Germinal center (tissue), 1 donor: Measurements from ENCODE around the gene NUP62.
"Not testable (repeated sequence)": the region's sequence is repeated elsewhere in the genome, so short reads cannot be mapped to it uniquely, and the experiment has no call there.

ENCODE experiments used
- DNase-seq: peaks from one replicate; pipeline ENCODE4 v3.0.0; 2012; ENCODE audit warnings: mixed read lengths, low spot score

NUP62 gene, protein sequence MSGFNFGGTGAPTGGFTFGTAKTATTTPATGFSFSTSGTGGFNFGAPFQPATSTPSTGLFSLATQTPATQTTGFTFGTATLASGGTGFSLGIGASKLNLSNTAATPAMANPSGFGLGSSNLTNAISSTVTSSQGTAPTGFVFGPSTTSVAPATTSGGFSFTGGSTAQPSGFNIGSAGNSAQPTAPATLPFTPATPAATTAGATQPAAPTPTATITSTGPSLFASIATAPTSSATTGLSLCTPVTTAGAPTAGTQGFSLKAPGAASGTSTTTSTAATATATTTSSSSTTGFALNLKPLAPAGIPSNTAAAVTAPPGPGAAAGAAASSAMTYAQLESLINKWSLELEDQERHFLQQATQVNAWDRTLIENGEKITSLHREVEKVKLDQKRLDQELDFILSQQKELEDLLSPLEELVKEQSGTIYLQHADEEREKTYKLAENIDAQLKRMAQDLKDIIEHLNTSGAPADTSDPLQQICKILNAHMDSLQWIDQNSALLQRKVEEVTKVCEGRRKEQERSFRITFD

DNA sequence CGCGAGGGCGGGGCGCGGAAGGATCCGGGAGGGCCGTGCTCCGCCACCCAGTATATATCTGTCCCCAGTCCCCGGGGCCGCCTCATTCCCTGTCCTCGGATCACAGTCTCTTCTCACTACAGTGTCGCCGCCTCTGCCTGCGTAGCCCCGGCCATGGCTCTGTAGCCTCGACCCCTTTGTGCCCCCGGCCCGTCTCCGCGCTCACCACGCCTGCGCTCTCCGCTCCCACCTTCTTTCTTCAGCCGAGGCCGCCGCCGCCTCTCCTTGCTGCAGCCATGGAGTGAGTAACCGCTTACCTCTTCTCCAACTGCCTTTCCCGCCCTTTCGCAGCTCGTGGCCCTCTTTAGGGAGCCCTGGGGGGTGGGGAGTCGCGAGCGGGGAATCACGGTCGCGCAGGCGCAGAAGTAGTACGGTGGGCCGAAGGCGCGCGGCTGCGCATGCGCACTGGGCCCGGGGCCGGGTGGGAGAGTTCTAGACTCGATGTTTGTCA is at the start of gene NUP62, which contains the start of gene ATF5:
Gene NUP62 (minus strand): TSS at position 384 of the 490 bp plus-strand sequence. CDS start 19,697 bp downstream, outside the sequence.
Gene ATF5 (plus strand): TSS at position 85 of the 490 bp plus-strand sequence. CDS start 1,646 bp downstream, outside the sequence.
- peak; percentile 98 for DNase-seq

DNA sequence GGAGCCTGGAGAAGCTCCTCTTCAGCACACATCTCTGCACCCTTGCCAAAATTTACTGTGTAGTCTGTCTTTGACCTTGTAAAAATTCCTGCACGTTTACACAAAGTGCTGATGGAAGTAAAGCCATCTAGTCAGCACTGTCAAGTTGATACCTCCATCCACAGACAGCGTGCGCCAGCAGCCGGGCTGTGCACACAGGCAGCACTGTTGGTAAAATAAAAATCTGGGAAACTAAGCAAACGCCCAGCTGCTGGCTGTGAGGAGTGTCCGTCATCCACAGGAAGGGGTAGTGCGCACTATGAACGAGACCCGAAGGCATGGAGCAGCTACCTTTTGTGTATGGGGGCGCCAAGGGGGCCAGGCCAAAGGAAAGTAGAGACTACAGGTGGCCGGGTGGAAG is 49.0 kb upstream of the NUP62 start:
- no peak for DNase-seq

DNA sequence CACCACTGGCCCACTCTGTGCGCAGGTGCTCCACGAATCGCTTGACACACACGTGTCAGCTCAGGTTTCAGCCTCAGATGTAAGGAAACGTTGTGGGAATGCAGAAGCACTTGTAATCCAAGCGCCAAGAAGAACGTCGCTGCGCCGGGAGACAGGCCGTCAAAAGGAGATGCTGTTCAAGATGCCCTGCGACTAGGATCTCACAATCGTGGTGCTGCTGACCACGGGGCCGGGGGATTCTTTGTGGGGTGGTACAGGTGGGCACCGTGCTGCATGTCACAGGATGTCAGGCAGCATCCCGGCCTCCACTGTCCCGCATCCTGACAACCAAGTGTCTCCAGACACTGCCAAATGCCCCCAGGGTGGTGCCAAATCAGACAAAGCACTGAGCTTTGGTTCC is 48.6 kb upstream of the NUP62 start:
- no peak for DNase-seq

DNA sequence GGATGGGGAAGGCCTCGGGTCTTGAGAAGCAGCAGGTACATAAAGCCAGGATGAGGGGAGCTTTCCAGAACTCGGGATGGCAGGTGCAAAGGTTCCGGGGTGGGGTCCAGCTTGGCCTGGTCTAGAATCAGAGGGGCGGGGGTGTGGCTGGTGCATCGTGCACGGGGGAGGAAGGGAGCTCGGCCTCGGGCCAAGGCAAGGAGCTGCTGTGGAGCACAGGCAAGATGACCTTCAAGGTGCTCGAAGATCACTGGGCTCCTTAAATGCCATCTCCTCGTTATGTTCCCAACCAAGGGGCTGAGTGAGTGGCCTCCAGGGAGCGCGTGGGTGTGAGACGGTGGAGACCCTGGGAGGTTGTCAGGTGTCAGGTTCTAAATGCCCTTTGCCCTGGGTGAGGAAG is 47.8 kb upstream of the NUP62 start:
- no peak for DNase-seq

DNA sequence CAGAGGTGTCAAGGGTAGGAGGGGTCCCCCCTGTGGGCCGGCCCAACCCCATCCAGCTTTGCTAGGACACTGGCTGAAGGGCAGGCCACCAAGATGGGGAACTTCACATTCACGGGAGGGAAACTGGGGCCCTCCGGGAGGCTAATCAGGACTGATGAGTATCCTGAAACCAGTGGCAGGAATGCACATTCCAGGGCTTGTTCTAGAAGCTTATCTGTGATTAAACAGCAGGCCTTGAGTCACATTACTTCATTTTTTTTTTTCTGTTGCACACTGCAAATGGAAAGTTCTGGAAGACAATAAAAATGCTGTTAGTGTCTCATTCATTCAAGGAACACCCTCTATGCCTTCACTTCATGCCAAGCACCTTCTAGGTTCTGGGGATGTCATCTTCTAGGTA is 47.2 kb upstream of the NUP62 start:
- no peak for DNase-seq

DNA sequence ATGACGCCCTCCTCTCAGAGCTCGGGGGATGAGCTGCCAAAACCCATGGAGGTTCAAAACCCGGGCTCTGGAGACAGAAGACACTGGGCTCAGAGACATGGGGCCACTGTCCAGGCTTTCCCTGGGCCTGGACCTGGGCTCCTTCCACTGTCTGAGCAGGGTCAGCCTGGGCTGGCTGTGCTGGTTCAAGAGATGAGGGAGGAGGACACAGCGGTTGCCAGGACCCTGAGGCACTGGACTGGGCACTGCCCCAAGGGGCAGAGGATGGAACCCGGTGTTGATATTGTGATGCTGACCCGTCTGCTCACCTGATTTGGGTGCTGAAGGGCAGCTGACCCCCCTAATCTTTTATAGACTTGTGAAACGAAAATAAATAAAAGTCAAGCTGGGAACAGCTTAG is 45.7 kb upstream of the NUP62 start:
- DNase-seq, result no peak

DNA sequence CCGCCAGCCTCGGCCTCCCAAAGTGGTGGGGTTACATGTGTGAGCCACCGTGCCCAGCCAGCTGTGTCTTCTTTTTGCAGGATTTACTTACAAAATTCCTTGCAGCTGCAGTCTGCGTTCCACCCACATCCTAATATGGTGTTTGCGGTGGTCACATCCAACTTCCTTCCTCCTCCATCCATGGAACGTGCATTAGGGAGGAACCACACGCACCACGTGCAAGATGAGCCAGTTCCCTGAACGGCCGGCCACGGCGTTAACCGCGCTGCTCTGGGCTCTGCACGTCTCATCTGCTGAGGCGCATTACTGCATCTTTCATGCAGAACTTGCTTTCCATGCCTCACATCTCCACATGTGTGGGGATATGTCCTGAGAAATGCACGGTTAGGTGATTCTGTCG is 44.7 kb upstream of the NUP62 start:
- no peak for DNase-seq

DNA sequence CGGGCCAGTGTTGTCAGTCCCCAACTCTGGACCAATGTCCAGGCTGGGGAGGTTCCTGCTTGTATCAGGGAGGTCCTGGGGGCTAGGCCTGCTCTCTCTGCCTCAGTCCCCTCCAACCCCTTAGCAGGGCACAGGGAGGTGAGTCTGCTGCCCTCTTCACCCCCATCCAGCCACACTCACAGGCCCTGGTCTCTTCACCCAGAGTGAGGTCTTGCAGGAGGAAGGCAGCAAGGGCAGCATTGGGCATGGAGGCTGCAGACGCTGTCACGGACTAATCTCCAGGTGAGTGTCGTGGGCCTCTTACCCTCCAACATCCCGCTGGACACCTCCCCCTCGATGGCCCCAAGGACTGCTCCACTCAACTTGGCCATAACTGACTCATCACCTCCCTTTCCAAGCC is 43.5 kb upstream of the NUP62 start:
- no peak for DNase-seq

DNA sequence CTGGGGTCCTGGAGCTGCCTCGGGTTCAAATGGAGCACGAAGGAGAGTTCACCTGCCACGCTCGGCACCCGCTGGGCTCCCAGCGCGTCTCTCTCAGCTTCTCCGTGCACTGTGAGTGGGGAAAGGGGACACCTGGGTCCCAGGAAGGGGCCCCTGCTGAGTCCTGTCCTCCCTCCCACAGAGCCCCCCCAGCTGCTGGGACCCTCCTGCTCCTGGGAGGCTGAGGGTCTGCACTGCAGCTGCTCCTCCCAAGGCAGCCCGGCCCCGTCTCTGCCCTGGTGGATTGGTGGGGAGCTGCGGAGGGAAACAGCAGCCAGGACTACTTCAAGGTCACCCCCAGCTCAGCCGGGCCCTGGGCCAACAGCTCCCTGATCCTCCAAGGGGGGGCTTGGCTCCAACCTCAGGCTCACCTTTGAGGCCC is 42.7 kb upstream of the NUP62 start:
- DNase-seq, result no peak

DNA sequence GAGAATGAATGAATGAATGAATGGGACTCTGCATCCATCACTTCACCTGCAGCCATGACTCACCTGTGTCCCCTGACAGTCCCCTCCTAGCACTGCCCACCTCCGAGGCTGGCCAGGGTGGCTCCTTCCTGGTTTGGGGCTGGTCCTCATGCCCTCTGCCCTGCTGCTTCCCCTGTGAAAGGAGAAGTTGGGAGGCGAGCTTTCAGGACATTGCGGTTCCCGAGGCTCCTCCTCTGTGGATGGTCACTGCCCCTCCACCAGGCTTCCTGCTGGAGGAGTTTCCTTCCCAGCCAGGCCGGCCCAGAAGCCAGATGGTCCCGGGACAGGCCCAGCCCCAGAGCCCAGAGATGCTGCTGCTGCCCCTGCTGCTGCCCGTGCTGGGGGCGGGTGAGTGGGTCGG is 40.1 kb upstream of the NUP62 start:
- DNase-seq, result not testable (repeated sequence)

DNA sequence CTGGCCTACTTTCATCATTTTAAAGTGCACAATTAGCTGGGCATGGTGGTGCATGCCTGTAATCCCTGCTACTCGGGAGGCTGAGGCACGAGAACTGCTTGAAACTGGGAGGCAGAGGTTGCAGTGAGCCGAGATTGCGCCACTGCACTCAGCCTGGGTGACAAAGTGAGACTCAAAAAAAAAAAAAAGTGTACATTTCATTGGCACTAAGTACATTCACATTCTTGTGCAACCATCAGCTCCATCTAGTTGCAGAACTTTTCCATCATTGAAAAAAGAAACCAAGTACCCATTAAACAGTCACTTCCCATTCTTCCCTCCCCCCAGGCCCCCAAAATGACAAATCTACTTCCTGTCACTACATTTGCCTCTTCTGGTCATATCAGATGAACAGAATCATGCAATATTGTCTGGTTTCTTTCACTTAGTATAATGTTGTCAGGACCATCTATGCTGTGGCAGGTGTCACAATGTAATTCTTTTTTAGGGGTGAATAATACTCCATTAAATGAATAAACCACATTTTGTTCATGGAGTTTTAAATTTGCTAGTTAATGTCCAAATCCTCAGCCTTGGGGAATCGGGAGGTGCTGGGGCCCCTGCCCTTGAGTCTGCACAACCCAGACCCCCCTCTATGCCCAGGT is 39.1 kb upstream of the NUP62 start:
- no peak for DNase-seq

DNA sequence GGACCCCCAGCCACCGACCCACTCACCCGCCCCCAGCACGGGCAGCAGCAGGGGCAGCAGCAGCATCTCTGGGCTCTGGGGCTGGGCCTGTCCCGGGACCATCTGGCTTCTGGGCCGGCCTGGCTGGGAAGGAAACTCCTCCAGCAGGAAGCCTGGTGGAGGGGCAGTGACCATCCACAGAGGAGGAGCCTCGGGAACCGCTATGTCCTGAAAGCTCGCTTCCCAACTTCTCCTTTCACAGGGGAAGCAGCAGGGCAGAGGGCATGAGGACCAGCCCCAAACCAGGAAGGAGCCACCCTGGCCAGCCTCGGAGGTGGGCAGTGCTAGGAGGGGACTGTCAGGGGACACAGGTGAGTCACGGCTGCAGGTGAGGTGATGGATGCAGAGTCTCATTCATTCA is 31.7 kb upstream of the NUP62 start, which contains the start of gene SIGLEC11:
Gene SIGLEC11 (minus strand): TSS at position 193 of the 400 bp plus-strand sequence. CDS start 91 bp downstream, at position 102.
- DNase-seq, result not testable (repeated sequence)

DNA sequence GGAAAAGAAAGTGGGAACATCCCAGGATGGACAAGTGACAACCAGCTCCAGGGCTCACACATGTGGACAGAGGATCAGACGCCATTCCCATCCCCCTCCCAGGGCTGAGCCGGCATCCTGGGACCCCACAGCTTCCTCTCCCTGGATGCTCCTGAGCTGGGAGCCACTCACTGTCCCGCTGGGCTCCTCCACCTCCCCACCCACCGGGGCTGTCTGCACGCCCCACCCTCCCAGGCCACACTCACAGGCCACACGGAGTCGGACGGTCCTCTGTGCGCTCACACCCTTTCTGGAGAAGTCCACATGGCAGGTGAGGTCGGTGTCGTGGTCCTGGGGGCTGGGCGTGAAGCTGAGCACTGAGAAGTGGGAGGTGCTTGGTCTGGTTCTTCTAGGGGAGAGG is 30.6 kb upstream of the NUP62 start:
- not testable (repeated sequence) for DNase-seq

DNA sequence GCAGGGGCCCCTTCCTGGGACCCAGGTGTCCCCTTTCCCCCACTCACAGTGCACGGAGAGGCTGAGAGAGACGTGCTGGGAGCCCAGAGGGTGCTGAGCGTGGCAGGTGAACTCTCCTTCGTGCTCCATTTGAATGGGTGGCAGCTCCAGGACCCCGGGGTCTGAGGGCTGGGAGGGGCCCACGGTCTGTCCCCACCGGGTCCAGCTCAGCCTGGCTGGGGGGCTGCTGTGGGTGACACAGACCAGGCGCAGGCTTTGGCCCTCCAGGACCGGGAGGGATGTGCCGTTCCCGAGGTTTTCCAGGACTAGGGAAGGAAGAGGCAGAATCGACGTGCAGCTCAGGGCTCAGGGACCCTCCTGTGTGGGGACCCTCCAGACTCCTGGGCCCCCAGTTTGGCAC is 29.3 kb upstream of the NUP62 start:
- not testable (repeated sequence) for DNase-seq

DNA sequence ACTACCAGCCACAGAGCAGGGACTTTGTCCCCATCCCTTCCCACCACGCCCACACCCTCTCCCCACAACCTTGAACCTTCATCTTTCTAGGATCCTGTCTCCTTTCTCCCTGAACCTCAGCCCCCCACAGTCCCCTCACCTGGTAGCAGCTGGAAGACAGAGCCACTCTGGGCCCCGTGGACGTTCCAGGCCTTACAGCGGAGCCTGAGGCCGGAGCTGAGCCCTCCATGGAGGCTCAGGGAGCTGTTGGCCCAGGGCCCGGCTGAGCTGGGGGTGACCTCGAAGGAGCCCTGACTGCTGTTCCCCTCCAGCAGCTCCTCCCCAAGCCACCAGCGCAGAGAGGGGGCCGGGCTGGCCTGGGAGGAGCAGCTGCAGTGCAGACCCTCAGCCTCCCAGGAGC is 28.8 kb upstream of the NUP62 start:
- not testable (repeated sequence) for DNase-seq

DNA sequence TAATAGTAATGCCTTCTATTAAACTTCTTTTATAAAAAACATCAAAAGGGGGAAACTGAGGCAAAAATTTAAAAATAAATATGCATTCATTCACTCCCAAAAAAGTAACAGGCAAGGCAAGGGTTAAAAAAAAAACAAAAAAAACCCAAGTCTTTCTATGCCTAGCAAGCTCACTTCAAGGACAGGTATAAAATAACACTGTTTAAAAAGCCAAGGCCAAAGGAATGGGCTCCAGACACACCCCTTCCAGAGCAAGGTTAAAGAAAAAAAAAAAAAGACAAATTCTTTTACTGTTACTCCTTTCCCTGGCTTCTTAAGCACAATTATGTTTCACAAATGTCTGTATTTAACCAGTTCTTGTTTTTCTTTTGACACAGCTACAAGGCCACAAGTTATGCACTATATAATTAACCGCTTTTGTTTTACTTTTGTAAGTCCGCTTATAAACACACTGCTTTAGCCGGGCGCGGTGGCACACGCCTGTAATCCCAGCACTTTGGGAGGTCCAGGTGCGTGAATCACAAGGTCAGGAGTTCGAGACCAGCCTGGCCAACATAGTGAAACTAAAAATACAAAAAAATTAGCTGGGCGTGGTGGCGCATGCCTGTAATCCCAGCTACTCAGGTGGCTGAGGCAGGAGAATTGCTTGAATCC is 28.1 kb upstream of the NUP62 start:
- no peak for DNase-seq

DNA sequence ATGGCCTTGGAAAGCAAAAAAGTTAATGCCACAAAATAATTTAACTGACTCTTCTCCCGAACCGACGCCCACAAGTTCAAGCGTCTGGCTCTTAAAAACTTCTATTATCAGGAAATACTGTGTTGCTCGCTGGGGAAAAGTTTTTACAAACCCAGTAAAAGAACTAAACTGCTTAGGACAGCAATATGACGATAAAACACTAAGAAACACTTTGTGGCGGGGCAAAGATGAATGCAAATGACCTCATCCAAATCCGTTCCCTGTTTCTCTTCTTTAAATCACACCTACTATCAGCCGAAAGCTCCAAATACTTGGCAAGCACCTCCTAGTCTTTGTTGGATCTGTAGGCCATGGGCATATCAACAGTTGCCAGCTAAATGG is 26.8 kb upstream of the NUP62 start:
- DNase-seq, result no peak

DNA sequence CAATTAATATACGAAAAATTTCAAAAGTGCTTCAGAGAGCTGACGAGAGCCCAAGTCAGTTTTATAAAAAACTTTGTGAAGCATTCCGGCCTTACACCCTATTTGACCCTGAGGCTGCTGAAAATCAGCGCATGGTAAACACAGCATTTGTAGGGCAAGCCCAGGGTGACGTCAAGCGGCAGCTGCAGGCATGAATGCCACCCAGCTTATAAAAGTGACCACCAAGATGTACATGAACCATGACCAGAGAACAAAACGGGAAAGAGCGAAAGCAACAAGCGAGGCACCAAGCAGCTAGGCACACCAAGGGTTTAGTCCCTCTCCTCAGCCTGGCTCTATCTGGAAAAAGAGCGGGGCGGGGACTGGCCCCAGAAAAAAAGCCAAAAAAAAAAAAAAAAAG is 25.6 kb upstream of the NUP62 start:
- no peak for DNase-seq

DNA sequence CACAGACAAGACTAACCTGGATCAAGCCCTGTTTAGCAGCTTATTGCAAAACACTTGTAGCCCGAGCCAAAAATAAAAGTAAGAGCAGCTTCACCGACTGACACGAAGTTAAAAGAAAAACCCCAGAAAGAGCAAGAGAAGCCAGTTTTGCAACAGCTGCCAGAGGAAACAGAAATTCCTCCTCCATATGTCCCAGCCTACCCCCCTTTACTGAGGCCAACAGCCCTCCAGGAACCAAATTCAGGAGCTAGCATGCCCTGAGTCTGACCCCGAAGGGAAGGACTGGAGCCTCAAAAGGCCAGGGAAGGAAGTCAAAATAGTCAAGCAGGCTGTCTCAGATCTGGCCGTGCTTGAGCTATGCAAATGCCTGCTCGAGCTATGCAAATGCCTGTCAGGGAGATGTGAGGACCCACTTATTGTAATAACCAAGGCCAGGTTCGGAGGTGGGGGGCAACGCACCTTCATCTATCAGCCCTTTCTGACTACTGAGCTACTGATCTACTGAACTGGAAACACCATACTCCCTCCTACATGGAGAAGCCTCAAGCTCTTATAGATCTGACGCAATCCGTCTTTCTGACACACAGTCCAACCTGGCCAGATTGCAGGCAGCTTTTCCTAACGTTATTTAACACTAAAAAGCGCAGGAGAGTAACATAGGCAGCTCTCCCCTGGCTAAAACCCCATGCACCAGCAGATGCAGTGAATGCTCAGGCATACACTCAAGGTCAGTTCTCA is 25.0 kb upstream of the NUP62 start:
- DNase-seq, result no peak

DNA sequence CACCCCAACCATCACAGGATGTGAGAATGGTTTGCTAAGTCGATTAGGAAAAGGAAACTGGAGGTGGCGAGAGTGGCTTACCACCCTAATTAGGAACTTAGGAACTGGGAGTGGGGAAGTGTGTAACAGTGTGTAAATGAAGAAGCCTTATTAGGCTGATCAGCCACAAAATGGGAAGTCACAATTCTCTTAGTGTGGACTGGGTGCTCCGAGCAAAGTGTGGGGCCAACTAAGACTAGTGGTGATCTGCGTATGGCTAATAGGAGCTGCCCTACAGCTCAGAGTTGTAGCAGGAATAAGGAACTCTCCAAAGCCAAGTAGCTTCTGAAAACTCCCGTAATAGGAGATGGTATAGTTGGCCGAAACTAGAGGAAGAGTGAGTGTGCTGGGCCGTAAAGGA is 24.1 kb upstream of the NUP62 start:
- no peak for DNase-seq

DNA sequence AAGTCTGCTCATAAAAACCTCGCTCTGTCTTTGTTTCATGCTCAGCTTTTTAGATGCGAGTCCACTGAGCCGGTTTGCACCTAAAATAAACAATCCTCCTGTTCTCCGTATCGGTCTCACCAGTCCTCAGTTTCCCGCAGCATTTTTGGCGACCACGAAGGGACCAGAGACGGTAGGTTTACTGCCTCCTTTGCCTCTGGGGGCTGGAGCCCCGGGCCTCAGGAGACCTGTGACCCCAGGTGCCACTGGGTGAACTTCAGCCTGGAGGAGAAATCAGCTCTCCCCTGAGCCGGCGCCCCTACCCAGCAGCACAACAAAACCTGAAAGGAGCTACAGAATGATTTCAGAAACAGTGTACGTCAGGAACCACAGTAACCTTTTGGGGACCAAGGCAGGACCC is 23.6 kb upstream of the NUP62 start:
- no peak for DNase-seq

DNA sequence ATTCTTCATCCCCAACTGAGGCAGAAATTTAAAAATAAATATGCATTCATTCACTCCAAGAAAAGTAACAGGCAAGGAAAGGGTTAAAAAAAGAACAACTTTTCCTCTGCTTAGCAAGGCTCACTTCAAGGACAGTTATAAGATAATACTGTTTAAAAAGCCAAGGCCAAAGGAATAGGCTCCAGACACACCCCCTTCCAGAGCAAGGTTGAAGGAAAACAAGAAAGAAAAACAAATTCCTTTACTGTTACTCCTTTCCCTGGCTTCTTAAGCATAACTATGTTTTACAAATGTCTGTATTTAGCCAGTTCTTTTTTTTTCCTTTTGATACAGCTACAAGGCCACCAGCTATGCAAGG is 23.2 kb upstream of the NUP62 start:
- no peak for DNase-seq
